Uterus (tissue), 2 donors: Measurements from ENCODE around the gene CARS1.

Source experiments
- CTCF ChIP-seq, 4 experiments: fragments of 200-600 bp in 2 of 4; fragments of 450-650 bp in 2 of 4; sonication (generic) in 2 of 4; IDR thresholded peaks; one replicate each; pipeline ENCODE4 v1.5.1; 2016 to 2019; ENCODE audit warnings: antibody characterized with exemption in 4 of 4, mild to moderate bottlenecking in 2 of 4, moderate library complexity in 1 of 4
- POLR2A ChIP-seq, 2 donors: fragments of 450-650 bp; IDR thresholded peaks; one replicate each; pipeline ENCODE4 v1.6.1; 2016; ENCODE audit warnings: antibody characterized with exemption in 2 of 2, mild to moderate bottlenecking in 1 of 2, moderate library complexity in 1 of 2

- TF ChIP-seq CTCF (IDR thresholded peaks at IDR 0.05), result no peak
- no peak for TF ChIP-seq POLR2A (IDR thresholded peaks at IDR 0.05)
Measured at GRCh38 chr11:3044004-3044403, 13.2 kb downstream of the CARS1 start.
